H1 (cell line): ENCODE measurements around the gene CHST12.

Experiments used
- CTCF ChIP-seq, 3 experiments: IDR thresholded peaks; 1 replicate in 2 of 3; 2 replicates in 1 of 3; pipeline versions ENCODE4 v1.5.1 to v1.6.1; 2011; ENCODE audit warnings: low read length in 3 of 3, mild to moderate bottlenecking in 3 of 3, inconsistent platforms in 2 of 3, low read depth in 1 of 3, moderate library complexity in 1 of 3; ENCODE audit not compliant: insufficient read depth in 1 of 3; ENCODE audit errors: control extremely low read depth in 1 of 3
- JUN ChIP-seq: IDR thresholded peaks from 2 replicates; pipeline ENCODE4 v1.6.1; 2011; ENCODE audit warnings: low read depth, mild to moderate bottlenecking, improper control_type of control experiment, low read length
- NRF1 ChIP-seq: IDR thresholded peaks from 2 replicates; pipeline ENCODE4 v1.6.1; 2011; ENCODE audit warnings: mild to moderate bottlenecking, low read depth, low read length, improper control_type of control experiment
- SIX5 ChIP-seq: IDR thresholded peaks from 2 replicates; pipeline ENCODE4 v1.6.1; 2011; ENCODE audit warnings: mild to moderate bottlenecking, low read depth, low read length
- TAF1 ChIP-seq: IDR thresholded peaks from 2 replicates; pipeline ENCODE4 v1.6.1; 2011; ENCODE audit warnings: mild to moderate bottlenecking, low read depth, low read length
- TF ChIP-seq, protein P1 (sequence below): IDR thresholded peaks from 2 replicates; pipeline ENCODE4 v1.6.1; 2011; ENCODE audit warnings: low read length, improper control_type of control experiment

GRCh38 chr7:2355705-2356008, 47.8 kb upstream of the CHST12 start:
- no peak for TF ChIP-seq SIX5
- TF ChIP-seq, protein P1, sequence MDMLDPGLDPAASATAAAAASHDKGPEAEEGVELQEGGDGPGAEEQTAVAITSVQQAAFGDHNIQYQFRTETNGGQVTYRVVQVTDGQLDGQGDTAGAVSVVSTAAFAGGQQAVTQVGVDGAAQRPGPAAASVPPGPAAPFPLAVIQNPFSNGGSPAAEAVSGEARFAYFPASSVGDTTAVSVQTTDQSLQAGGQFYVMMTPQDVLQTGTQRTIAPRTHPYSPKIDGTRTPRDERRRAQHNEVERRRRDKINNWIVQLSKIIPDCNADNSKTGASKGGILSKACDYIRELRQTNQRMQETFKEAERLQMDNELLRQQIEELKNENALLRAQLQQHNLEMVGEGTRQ = no peak
- TF ChIP-seq TAF1 = no peak
- no peak for TF ChIP-seq JUN
- no peak for TF ChIP-seq CTCF (IDR thresholded peaks at IDR 0.05; ENCODE audit: control extremely low read depth in 1 of 3, insufficient read depth in 1 of 3, low read depth in 1 of 3, low read length in 3 of 3)
- TF ChIP-seq NRF1 = no peak
